ENCODE measurements around the gene MAFB. TPM values are rescaled to one million over a fixed set of nuclear protein-coding genes. Genes with fewer than 3 reads are reported as not detected.

MAFB gene
- total RNA-seq, 1 donor from 2014 or later = 4.6 TPM

DNA sequence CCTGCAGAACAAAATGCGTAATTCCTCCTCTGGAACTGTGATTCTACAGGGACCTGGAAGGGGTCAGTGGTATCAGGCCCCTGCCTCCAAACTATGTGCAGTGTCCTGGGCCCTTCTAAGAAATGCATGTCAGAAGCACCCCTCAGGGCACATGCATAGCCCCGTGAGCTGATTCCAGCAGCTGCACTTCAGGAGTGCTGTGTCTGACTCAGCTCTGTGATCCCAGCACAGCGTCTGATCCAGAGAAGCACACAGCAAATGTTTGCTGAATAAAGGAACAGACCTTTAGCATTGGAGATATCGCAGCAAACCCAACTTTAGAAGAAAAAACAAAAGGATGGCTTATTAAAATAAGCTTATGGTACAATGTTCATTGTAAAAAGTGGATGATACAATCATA lies 15.8 kb upstream of the MAFB start:
- no peaks in the 10 kb centered on the region for H3K9me3 Mint-ChIP-seq (ENCODE audit: unreplicated experiment)
- no peak overlapping the region for H3K27ac Mint-ChIP-seq (ENCODE audit: unreplicated experiment)
- H3K4me1 Mint-ChIP-seq (ENCODE audit: low read depth, unreplicated experiment) = peaks cover 6% of the 10 kb centered on the region
- no peak overlapping the region for H3K4me3 Mint-ChIP-seq (ENCODE audit: unreplicated experiment)
- H3K36me3 Mint-ChIP-seq (ENCODE audit: unreplicated experiment) = no peaks in the 10 kb centered on the region
- DNase-seq = no peak
- TF ChIP-seq, protein P1, sequence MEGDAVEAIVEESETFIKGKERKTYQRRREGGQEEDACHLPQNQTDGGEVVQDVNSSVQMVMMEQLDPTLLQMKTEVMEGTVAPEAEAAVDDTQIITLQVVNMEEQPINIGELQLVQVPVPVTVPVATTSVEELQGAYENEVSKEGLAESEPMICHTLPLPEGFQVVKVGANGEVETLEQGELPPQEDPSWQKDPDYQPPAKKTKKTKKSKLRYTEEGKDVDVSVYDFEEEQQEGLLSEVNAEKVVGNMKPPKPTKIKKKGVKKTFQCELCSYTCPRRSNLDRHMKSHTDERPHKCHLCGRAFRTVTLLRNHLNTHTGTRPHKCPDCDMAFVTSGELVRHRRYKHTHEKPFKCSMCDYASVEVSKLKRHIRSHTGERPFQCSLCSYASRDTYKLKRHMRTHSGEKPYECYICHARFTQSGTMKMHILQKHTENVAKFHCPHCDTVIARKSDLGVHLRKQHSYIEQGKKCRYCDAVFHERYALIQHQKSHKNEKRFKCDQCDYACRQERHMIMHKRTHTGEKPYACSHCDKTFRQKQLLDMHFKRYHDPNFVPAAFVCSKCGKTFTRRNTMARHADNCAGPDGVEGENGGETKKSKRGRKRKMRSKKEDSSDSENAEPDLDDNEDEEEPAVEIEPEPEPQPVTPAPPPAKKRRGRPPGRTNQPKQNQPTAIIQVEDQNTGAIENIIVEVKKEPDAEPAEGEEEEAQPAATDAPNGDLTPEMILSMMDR (IDR thresholded peaks at IDR 0.05; ENCODE audit: partially characterized antibody, unreplicated experiment) = no peak
- no peaks in the 10 kb centered on the region for H3K27me3 Mint-ChIP-seq (ENCODE audit: unreplicated experiment)

DNA sequence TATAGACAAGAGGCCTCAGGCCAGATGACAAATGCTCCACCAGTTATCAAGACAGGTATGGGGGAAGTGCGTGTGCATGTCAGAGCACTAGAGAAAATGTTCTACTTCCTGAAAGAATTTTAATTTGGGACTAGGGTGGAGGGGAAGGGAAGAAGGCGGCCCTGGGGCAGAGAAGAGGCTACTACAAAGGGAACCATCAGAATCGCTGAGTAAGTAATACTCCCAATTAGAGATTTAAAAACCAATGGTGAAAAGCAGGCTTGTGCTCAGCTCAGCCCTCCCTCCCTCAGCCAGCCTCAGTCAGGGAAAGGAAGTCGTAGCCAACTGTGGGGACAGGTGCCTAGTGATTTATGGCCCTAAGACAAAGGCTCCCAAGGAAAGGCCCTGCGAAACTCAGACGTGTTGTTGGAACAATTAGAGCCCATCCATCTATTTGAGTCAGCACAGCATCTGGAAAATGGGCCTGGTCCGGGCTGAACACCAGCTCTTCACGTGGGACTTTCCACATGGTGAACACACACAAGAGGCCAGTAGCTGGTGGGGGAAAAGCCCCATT lies 15.0 kb upstream of the MAFB start:
- TF ChIP-seq, protein P1 (IDR thresholded peaks at IDR 0.05; ENCODE audit: partially characterized antibody, unreplicated experiment) = no peak
- no peaks in the 10 kb centered on the region for H3K36me3 Mint-ChIP-seq (ENCODE audit: unreplicated experiment)
- peaks cover 6% of the 10 kb centered on the region for H3K4me1 Mint-ChIP-seq (ENCODE audit: low read depth, unreplicated experiment)
- no peaks in the 10 kb centered on the region for H3K27me3 Mint-ChIP-seq (ENCODE audit: unreplicated experiment)
- DNase-seq = no peak
- no peak overlapping the region for H3K4me3 Mint-ChIP-seq (ENCODE audit: unreplicated experiment)
- no peak overlapping the region for H3K27ac Mint-ChIP-seq (ENCODE audit: unreplicated experiment)
- no peaks in the 10 kb centered on the region for H3K9me3 Mint-ChIP-seq (ENCODE audit: unreplicated experiment)

DNA sequence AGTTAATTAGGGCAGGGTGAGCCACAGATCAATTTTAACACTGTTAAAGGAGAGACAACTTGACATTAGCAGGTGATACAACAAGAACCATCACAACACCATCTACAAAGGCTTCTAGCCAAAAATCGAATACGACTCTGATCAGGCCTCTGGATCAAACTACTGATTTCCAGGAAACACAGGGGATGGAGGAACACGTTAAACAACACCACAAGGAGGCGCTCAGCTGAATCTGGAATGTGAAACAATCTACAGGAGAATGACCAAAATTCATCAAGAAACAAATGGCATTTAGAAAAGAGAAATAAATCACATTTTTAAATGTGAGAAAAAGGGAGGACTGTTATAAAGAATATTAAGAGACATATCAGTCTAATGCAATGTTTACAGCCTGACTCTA lies 13.5 kb upstream of the MAFB start:
- H3K36me3 Mint-ChIP-seq (ENCODE audit: unreplicated experiment) = no peaks in the 10 kb centered on the region
- H3K9me3 Mint-ChIP-seq (ENCODE audit: unreplicated experiment) = no peaks in the 10 kb centered on the region
- H3K27ac Mint-ChIP-seq (ENCODE audit: unreplicated experiment) = no peak overlapping the region
- TF ChIP-seq, protein P1 (IDR thresholded peaks at IDR 0.05; ENCODE audit: partially characterized antibody, unreplicated experiment) = no peak
- DNase-seq = no peak
- peaks cover 6% of the 10 kb centered on the region for H3K4me1 Mint-ChIP-seq (ENCODE audit: low read depth, unreplicated experiment)
- no peaks in the 10 kb centered on the region for H3K27me3 Mint-ChIP-seq (ENCODE audit: unreplicated experiment)
- no peak overlapping the region for H3K4me3 Mint-ChIP-seq (ENCODE audit: unreplicated experiment)

DNA sequence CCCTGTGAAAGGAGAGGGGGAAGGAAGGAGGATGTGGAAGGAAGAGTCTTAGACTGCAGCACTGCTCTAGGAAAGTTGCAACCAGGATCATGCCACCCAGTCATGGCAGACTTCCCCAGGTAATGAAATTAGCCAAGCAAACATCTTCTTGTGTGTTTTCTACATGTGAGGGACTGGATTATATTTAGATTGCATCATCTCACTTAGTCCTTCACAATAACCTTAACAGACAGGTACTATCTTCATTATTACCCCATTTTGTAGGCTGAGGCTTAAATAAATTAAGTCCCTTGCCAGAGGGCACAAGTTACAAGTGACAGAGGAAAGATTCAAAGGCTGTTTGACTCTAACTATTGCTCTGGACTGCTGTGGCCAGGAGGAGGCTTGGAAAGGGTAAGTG lies 9.7 kb upstream of the MAFB start:
- H3K4me3 Mint-ChIP-seq (ENCODE audit: unreplicated experiment) = no peak overlapping the region
- no peak overlapping the region for H3K27ac Mint-ChIP-seq (ENCODE audit: unreplicated experiment)
- H3K27me3 Mint-ChIP-seq (ENCODE audit: unreplicated experiment) = peaks cover 9% of the 10 kb centered on the region
- peaks cover 2% of the 10 kb centered on the region for H3K9me3 Mint-ChIP-seq (ENCODE audit: unreplicated experiment)
- H3K36me3 Mint-ChIP-seq (ENCODE audit: unreplicated experiment) = peaks cover 3% of the 10 kb centered on the region
- TF ChIP-seq, protein P1 (IDR thresholded peaks at IDR 0.05; ENCODE audit: partially characterized antibody, unreplicated experiment) = no peak
- DNase-seq = no peak
- H3K4me1 Mint-ChIP-seq (ENCODE audit: low read depth, unreplicated experiment) = no peaks in the 10 kb centered on the region

DNA sequence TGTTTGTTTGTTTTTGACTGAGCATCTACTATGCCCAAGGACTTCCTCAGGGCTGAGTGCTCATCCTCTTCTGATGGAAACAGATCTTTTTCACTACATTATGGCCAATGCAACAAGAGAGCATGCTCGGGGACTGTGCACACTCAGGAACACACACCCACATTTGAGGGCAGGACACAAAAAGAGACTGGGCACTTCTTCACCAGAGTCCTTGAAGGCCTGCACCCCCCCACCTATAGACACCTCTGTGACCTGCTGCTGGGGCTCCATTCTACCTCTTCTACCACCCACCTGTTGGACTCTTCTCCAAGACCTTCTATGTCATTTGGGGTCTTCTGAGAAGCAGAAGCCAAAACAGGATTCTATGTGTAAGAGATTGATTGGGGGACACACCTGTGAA lies 9.2 kb upstream of the MAFB start:
- peaks cover 3% of the 10 kb centered on the region for H3K9me3 Mint-ChIP-seq (ENCODE audit: unreplicated experiment)
- TF ChIP-seq, protein P1 (IDR thresholded peaks at IDR 0.05; ENCODE audit: partially characterized antibody, unreplicated experiment) = no peak
- peaks cover 10% of the 10 kb centered on the region for H3K27me3 Mint-ChIP-seq (ENCODE audit: unreplicated experiment)
- H3K27ac Mint-ChIP-seq (ENCODE audit: unreplicated experiment) = no peak overlapping the region
- no peak for DNase-seq
- H3K36me3 Mint-ChIP-seq (ENCODE audit: unreplicated experiment) = peaks cover 3% of the 10 kb centered on the region
- no peak overlapping the region for H3K4me3 Mint-ChIP-seq (ENCODE audit: unreplicated experiment)
- H3K4me1 Mint-ChIP-seq (ENCODE audit: low read depth, unreplicated experiment) = no peaks in the 10 kb centered on the region

Measured in glutamatergic neuron (in vitro differentiated cells).